GM20000 (cell line): ENCODE data around the gene TXNRD1.
"Not testable (repeated sequence)": the region's sequence is repeated elsewhere in the genome, so short reads cannot be mapped to it uniquely, and the experiment has no call there.

ENCODE experiments used
- DNase-seq: peaks from one replicate; pipeline ENCODE4 v3.0.0; 2012; ENCODE audit warnings: low spot score
- CTCF ChIP-seq: IDR thresholded peaks from 2 replicates; pipeline ENCODE4 v1.5.1; 2012; ENCODE audit warnings: mild to moderate bottlenecking, control low read depth; ENCODE audit errors: extremely low read depth, missing control alignments

TXNRD1 gene

DNA sequence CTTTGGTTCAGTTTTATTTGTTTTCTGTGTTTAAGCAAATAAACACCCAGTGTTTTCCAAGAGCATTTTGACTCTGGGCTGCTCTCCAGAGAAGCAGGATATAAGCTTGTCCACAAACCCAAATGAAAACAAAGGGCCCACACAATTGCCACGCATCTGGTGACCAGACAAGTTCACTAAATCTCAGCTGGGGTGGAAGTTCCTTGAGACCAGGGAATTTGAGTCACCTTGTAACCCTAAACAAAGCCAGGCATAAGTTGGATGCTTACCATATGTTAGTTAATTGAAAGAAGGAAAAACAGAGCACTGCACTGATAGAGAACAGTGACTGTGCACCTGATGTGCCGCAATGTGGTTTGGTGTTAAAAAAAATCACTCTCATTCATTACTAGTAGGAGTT, 1.6 kb upstream of the TXNRD1 start:
- no peak for DNase-seq
- no peak for TF ChIP-seq CTCF

DNA sequence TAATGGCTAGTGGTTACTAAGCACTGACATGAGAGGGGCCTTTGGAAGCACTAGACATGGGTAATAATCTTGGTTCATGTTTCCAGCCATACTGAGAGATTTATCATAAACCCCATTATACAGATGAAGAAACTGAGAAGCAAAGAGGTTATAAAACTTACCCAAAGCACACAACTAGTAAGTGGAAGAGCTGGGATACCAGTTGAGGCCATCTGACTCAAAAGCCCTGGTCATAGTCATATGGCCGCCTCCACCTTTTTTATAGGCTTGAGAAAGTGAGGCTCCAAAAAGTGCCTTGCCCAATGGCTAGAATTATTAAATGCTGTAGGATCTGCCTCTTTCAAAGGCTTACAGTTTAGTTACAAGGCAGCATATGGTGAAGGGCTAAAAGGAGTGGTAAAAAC, 944 bp downstream of the TXNRD1 start:
- no peak for TF ChIP-seq CTCF
- no peak for DNase-seq

DNA sequence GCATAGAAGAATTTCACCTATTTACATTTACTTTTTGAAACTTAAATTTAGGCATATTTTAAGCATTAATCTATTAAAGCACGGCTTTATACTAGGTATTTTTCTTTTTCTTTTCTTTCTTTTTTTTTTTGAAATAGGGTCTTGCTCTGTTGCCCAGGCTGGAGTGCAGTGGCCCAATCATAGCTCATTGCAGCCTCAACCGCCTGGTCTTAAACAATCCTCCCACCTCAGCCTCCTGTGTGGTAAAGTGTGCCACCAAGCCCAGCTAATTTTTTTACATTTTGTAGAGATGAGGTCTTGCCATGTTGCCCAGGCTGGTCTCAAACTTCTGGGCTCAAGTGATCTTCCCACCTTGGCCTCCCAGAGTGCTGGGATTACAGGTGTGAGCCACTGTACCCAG, 2.9 kb downstream of the TXNRD1 start:
- not testable (repeated sequence) for DNase-seq

DNA sequence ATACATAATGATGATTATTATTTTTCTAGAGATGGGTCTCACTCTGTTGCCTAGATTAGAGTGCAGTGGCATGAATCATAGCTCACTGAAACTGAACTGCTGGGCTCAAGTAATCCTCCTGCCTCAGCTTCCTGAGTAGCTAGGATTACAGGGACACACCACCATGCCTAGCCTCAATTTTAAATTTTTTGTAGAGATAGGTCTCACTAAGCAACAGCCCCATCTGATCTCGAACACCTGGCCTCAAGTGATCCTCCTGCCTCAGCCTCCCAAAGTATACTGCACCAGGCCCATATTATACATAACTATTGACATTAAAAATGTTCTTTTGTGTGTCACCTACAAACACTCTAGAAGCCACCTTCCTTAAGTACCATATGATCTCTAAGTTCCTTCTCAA, 3.4 kb downstream of the TXNRD1 start:
- DNase-seq: no peak
- TF ChIP-seq CTCF: no peak

- no peak for TF ChIP-seq CTCF
- no peak for DNase-seq
Measured at GRCh38 chr12:104219361-104219892, 3.8 kb downstream of the TXNRD1 start.

- DNase-seq: no peak
- TF ChIP-seq CTCF: no peak
Measured at GRCh38 chr12:104219908-104220404, 4.4 kb downstream of the TXNRD1 start.

DNA sequence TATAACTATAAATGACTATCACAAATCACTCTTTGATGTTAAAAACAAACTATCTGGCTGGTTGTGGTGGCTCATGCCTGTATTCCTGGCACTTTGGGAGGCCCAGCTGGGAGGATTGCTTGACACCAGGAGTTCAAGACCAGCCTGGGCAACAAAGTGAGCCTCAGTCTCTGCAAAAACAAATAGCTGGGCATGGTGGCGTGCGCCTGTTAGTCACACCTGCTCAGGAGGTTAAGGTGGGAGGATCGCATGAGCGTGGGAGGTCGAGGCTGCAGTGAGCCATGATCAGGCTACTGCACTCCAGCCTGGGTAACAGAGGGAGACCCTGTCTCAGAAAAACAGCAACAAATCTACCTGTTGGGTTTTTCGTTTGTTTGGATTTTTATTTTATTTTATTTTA, 5.4 kb downstream of the TXNRD1 start:
- no peak for DNase-seq
- no peak for TF ChIP-seq CTCF

DNA sequence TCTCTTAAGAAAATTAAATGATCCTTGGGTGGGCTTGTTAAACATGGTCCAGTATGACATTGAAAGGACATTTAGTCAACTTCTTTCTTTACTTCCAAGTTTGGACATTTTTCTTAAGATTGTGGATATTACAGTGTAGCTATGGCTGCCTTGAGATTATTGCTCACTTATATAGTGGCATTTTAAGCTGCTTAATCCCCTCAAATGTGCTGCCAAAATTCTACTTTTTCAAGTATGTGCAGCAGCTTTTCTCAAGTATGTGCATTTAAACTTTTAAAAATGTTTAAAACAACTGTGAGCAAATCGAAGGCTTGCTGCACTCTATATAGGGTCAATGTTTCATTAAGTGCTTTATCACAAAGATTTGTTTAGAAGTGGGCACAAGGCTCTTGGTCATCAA, 7.4 kb downstream of the TXNRD1 start:
- no peak for TF ChIP-seq CTCF
- DNase-seq: no peak
